Measurements from ENCODE around the gene ZNF425. TPM values are rescaled to one million over a fixed set of nuclear protein-coding genes. Genes with fewer than 3 reads are reported as not detected.

Gene ZNF425
- 5.8 TPM for total RNA-seq

GRCh38 chr7:149125863-149126661 lies at the start of gene ZNF425:
Gene ZNF425, minus strand, starts transcription at chr7:149126324. Its CDS starts 111 bp downstream, at chr7:149126213.

GRCh38 chr7:149147072-149147751 lies 21.1 kb upstream of the ZNF425 start, which contains the start of gene ZNF398:
Gene ZNF398, plus strand, starts transcription at chr7:149147453. Its CDS starts 290 bp downstream, at chr7:149147743.

GRCh38 chr7:149090397-149091195 lies 35.5 kb downstream of the ZNF425 start, which contains the start of gene ZNF786:
Gene ZNF786, minus strand, starts transcription at chr7:149090718. Its CDS starts 78 bp downstream, at chr7:149090640.

Small RNA genes within 50 kb of the gene (small RNA-seq; reads per million reads assigned to genes)
- not detected for gene COX6B1P1
- 0.26 reads per million, percentile 9 among the genes with 10 or more reads in this experiment for gene RN7SL521P

Other genes starting within 250 kb of the ZNF425 start
- 29.3 TPM for gene EZH2, start 242.0 kb downstream of the ZNF425 start, total RNA-seq
- gene PDIA4, start 97.8 kb downstream of the ZNF425 start, total RNA-seq = 80.7 TPM
- gene ZNF786, start 35.6 kb downstream of the ZNF425 start, total RNA-seq = 14.1 TPM
- gene ZNF398, start 21.1 kb upstream of the ZNF425 start, total RNA-seq = 25.4 TPM
- gene ZNF282, start 69.2 kb upstream of the ZNF425 start, total RNA-seq = 20.1 TPM
- gene ZNF212, start 113.3 kb upstream of the ZNF425 start, total RNA-seq = 7.4 TPM
- gene ZNF783, start 135.9 kb upstream of the ZNF425 start, total RNA-seq = 11.8 TPM